ENCODE measurements around the gene HMOX2.
A peak's percentile ranks its signal among the peaks of the same experiment; 100 is the strongest.

Gene HMOX2

DNA sequence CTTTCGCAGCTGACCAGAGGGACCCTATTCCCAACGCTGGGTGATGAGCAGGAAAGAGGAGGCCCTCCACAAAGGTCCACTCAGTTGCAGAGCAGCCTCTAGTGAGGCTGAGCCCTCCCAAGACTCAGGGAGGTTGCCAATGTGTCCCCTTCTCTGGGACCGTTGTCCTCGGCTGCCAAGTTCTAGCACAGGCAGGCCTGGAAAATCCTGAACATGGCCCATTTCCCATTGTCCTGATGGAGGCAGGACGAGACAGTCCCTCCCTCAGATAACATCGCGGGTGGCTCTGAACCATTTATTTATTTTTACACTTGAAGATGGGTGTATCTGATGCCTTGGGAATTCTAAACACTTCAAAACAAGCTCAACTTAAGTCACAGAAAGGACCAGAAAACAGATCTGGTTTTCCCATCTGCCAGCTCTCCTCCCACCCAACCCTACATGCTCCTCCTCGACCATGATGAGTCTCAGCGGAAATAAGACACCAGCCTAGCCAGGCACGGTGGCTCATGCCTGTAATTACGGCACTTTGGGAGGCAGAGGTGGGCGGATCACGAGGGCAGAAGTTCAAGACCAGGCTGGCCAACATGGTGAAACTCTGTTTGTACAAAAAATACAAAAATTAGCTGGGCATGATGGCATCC, 49.6 kb downstream of the HMOX2 start:
- no peak for FAIRE-seq

DNA sequence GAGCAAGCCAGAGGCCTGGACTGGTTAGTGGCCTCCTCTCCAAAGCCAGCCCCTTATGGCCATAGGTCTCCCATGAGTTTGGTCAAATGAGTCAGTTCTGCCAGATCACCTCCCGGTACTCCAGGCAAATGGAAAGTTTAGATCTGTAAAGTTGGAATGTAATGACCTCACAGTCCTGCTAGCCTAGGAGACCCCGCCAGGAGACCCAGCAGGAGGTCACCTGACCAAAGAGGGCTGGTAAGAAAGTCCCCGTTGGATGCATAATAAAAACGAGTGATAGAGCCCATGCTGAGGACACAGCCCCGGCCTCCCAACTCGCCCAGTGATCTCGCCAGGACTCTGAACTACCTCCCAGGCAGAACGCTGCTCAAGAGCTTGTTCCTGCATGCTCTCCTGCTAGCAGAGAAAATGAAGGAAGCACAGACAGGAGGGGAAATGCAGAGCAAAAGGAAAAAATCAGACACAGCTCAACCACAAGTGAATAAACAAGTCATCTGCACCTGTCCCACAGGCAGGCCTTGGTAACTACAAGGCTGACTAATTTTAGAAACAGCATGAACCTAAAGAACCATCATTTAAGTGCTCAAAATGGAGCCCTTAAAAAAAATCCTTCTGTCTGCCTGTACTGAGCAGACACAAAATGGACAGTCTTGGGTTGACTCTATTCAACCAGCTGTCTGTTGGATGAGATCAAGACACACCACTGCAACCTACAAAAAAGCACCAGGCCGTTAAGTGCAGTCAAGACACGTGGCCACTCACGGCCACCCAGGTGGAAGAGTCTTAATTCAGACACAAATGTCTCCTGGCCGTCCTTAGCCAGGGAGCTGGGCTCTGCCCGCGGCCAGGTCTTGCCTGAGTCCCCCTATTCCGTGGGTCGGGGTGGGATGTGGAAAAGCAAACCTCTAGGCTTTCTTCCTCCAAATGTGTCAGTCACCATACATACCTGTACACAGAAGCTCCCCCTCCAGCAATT, 53.2 kb downstream of the HMOX2 start:
- no peak for FAIRE-seq

DNA sequence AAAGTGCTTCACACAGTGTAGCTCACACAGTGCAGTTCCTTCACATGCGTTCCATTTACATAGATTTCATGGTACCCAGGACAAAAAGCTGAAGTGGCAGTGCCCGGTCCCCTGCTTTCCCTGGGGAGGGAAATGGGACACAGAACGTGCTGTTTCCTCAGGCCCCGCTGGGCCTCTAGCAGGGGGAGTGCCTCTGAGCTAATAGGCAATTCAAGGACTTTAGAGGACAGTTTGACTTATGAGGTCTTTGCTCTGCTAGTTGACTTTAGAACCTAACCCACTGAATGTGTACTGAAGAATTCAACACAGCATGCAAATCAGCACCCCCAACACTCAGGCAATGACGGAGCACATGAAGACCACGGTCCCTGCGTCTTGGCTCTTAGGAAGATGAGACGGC, 55.6 kb downstream of the HMOX2 start:
- FAIRE-seq, result no peak

DNA sequence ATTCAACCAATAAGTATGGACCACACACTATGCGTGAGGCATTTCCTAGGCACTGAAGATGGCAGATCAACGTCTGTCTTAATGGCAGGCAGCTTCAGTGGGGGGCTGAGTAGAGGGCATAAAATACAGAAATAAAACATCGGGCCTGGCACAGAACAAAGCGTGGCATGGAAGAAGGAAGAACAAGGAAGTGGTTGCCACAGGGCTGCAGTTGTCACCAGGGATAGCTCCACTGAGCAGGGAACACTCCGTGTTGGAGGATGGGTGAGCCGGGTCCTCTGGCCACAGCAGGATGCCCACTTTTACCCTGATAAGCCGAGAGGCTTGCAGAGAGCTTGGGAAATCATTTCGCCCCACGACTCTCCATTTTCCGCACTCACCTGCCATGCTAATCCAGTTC, 56.0 kb downstream of the HMOX2 start:
- no peak for FAIRE-seq

DNA sequence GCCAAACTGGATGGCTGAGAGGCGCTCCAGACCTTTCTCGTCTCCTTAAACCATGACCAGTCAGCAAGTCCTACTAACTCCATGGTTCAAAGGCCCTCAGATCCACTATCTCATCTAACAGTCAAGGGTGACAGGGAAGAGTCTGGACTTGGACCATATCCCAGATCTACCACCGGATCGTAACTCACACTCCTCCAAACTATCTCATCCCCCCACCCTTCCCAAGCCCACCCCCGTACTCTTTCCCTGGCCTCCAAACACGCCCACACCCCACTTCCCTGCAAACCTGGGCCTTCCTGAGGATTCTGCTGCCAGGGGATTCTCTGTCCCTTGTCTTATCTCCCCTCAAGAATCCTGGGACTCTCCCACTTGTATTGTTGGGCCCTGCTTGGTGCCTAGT, 57.3 kb downstream of the HMOX2 start:
- FAIRE-seq, result no peak

DNA sequence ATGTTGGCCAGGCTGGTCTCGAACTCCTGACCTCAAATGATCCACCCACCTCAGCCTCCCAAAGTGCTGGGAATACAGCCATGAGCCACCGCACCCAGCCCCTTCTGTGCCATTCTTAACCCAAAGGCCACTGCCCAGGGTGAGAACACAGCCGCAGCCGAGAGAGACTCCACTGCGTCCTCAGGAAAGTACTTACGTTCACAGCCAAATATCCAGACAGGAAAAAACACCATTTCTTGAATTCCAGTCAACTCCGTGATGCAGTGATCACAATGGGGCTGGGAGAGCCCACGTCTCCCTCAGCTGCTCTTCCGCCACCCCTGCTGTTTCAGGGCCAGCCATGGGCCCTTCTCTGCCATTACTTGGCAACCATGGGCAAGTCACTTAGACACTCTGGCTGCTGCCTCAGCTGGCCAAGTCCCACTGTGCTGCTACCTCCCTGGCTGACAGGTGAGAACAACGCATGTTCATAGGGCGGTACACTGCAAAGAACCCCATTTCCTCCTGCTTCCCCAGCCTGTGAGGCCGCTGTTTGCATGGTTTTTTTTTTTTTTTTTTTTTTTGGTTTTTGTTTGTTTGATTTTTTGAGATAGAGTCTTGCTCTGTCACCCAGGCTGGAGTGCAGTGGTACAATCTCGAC, 58.1 kb downstream of the HMOX2 start:
- FAIRE-seq, result no peak

DNA sequence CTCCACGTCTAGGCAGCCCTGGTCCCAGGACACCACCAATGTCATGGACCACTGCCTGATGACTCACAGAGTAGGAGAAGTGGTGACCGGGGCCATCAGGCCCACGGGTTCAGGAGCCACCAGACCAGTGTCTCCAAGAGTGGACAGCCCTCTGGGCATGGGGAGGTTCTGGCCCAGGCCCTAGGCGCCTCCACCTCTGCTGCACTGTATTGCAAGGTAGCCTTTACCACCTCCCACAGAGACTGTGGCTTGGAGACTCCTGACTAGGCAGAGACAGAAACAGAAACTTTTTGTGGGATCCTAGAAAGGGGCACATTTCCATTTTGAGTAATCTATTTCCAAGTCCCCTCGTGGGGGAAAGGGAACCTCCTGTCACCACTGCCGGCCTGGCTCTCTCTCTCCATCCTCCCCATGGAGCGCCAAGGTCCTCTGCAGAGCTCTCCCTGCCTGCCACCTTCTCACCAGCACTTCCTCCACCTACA, 59.5 kb downstream of the HMOX2 start:
- no peak for FAIRE-seq

DNA sequence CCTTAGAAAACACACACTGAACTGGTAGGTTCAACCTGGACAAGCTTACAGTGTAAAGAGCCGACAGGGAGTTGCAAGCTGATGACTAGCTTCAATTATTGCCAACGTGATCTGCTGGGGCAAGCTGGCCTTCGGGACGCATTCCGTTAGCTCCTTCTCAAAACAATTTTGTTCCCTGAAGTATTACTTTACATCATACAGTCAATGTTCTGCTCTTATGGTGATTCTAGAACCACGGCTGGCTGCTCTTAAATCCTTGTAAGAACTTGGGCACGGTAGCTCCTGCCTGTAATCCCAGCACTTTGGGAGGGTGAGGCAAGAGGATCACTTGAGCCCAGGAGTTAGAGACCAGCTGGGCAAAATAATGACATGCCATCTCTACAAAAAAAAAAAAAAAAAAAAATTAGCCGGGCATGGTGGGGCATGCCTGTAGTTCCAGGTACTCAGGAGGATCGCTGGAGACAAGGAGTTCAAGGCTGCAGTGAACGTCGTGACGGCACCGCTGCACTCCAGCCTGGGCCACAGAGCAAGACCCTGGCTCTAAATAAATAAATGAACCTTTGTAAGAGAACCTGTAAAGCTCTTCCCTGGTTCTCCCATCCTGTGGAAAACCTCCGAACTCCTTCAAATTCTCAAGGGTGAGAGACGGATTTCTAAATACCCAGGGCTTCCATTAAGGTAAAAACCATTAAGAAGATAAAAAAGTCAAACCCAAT, 60.4 kb downstream of the HMOX2 start:
- no peak for FAIRE-seq

DNA sequence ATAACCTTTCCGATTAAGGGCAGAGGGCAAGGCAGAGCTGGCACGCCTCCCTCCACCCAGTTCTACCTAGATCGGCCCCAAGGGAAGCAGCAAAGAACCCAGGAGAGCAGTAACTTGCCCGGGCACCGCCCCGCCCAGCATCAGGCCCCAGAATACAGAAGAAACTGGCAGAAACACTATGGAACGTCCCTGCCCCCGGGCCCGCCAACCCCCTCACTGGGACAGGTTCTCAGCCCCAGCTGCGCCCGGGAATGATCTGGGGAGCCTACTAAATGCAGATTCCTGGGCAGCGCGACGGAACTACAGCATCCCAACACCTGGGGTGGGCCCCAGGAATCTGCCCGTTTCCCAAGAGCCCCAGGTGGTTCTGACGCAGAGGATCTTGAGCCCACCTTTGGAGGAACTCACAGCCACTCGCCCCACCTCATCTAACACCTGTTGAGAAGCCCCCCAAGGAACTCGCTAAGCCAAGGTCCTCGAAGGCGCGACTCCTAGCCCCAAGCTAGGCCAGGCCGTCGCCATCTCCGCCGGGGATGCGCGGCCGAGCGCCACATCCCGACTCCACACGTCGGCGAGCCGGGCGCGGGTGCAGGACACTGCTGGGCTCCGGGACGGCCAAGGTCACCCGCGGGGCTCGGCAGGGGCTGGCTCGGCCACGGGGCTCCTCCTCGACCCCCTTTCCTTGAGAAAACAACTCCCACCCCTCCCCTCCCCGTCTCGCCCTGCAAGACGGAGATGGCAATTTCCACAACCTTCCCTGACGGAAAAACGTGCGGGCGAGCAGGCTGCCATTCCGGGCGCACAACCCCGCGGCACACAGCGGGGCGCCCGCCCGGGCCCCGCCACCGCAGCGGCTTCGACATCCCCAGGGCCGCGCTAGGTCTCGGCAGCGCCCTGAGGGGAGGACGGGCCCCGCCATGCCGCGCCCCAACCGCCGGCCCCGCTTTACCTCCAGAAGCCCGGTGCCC, 61.5 kb downstream of the HMOX2 start:
- FAIRE-seq, result no peak

DNA sequence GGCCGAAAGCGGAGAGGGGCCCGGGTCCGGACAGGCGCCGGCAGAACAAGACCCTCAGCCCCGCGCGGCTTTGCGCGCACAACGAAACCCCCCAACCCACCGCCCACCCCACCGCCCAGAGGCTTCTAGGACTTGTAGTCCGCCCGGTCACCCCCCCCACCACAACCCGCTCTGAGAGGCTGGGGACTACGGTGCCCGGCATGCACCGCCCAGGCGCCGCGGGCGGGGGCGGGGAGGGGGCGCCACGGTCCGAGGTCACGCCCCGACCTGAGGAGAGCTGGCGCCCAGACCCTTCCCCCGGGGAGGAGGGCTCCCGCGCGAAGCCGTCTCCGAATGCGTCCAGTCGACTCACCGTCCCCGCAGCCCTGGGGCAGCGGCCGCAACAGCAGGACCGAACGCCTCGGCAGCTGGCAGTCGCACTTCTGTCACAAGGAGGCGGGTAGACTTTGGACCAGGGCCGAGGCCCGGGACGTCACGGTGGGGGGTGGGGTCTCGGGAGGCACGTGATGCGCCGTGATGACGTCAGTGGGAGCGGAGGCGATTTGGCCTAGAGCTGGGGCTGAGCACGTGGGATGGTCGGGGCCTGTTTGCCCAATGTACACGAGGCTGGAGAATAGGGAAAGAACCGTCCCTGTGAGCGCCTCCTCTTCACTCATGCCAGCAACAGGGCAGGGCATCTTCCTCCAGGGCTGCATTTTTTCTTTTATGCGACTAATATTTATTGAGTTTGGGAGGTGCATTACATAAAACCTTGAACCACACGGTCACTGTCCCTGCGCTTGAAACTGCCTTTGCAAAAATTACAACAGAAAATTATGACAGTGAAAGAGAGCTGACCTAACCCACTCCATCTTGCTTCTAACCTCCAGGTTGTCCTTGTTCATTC, 62.4 kb downstream of the HMOX2 start, which contains the start of gene CDIP1:
Gene CDIP1, minus strand, starts transcription at position 424 of the 886 bp plus-strand sequence. CDS start 24,643 bp downstream, outside the sequence.
- peak; percentile 61 for FAIRE-seq

DNA sequence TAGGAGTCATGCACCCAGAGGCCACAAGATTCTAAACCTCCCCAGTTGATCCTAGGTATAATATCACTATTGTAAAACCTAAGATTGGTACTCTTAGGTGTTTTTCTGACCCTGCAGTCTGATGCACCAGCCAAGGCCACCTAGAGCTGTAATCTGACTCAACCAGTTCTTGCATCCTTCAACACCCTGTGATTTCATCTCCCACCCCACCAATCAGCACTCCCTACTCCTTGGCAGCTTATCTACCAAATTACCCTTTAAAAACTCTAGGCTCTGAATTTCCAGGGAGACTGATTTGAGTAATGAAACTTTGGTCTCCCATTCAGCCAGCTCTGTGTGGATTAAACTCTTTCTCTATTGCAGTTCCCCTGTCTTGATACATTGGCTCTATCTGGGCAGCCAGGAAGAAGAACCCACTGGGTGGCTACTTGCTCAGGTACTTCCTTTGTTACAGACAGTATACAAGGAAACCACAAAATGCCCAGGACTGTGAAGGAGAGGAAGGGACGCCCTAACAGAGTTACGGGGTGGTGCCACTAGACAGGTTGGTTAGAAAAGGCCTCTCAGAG, 63.6 kb downstream of the HMOX2 start:
- no peak for FAIRE-seq

DNA sequence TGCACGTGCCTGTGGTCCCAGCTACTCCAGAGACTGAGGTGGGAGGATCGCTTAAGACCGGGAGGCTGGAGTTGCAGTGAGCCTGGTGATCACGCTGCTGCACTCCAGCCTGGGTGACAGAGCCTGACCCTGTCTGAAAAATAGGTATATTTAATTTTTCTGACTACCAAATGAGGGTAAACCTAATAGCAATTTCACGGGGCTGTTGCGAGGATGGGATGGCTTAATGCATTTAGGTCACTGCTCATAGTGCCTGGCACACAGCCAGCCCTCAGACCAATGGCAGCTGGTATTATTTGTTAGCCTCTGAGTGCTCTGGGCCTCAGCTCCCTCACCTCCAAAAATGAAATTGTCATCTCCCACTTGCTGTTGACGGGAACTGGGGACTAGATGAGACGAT, 68.3 kb downstream of the HMOX2 start:
- no peak for FAIRE-seq

DNA sequence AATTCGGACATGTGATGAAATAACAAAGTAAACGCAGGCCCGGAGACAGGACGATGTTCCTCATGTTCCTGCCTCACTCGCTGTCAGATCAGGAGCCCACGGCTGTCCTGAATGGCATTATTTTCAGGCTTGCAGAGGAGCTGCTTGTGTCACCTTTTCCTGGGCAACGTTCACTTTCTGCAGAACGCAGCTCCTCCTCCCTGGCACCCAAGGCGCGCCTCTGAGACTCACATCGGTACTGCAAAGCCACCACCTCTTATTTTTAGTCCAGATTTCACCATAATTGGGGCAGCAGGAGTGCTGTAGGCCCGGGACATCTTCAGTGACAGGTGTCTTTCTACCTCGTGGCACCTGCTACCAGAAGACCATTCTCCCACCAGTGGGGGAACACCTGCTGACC, 71.9 kb downstream of the HMOX2 start:
- no peak for FAIRE-seq

DNA sequence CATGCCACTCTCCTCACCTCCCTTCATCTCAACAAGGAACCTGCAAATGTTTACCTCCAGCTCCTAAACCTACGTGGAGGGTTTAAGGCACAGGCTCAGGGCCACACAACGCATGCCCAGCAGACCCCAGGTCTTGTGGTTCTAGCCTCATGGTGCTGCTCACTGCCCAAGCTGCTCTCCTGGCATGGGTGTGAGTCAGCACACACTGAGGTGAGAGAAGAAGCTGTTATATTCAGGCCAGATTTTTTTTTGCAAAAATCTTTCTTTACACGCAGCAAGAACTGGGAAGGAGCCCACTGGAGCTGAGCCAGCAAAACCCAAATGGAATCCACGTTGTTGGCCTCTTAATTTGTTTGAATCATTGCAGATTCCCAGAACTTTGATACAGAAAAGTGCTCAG, 74.4 kb downstream of the HMOX2 start:
- FAIRE-seq, result no peak

DNA sequence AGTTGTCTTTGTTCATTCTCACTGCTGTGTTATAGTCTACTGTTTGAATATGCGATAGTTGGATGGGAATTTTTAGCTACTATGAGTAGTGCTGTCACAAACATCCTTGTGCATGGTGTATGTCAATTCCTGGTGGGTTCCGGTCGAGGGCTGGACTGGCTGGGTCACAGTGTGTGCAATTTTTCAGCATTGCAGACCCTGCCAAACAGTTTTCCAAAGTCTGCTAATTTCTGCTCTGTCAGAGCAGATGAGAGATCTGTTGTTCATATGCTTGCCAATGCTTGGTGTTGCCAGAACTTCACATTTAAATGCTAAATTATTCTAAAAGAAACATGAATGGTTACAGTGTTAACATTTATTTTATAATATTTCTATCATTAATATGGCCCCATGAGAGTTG, 76.3 kb downstream of the HMOX2 start:
- FAIRE-seq, result no peak

DNA sequence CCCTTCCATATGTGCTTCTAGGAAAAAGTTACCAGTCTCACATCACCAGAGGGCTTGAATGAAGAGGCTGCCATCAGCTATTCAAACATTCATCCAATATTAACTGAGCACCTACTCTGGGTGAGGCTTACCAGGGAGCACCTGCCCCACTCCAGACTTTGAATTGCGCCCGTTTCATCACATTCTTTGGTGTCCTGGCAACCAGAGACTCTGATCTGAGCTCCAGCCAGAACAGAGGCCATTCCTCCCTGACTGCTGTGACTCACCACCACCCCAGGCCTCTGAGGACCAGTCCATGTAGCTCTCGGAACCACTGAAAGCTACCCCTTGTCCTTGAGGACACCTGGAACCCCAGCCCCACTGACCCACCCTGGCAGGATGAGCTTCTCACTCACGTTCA, 79.9 kb downstream of the HMOX2 start, which contains the start of gene C16orf96:
Gene C16orf96, plus strand, starts transcription at position 229 of the 400 bp plus-strand sequence. Its CDS starts 150 bp downstream, at position 379.
- FAIRE-seq, result no peak

DNA sequence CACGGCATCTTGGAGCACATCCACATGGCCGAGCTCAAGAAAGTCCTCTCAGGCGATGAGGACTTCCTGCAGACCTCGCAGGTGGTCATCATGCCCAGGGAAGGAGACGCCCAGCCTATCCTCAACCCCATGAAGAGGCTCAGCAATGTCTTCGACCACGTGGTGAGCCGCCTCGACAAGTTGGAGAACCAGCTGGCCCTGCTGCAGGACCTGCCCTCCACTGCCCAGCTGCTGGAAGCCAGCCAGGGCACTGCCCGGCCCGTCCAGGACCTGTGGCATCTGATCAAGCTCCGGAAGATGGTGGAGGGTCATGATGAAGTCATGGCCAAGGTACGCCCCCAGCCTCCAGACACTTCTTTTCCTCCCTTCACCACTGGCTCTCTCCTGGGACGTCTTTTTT, 80.4 kb downstream of the HMOX2 start:
- no peak for FAIRE-seq

DNA sequence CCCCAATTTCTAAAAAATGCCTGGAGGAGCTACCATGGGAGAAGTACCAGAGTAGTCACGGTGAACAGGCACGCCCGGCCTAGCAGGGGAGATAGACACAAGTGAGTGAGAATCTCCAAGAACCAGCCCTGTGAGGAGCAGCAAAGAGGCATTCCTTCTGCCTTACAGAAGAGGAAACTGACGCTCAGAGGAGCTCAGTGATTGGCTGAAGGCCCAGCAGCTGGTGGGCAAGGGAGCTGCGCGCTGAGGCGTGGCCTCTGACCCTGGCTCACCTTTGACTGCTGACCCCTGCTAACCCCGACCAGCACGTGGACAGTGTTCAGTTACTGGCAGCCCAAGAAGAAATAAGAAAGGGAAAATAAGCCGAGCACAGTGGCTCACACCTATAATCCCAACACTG, 81.8 kb downstream of the HMOX2 start:
- no peak for FAIRE-seq

Data from endometrium (tissue), 2 donors.